Measurements from ENCODE around the gene GGTA1. TPM values are rescaled to one million over a fixed set of nuclear protein-coding genes. Genes with fewer than 3 reads are reported as not detected.

GGTA1 gene
- total RNA-seq, 4 donors from 2014 or later: 10.8 to 34.0 (median 27.2) TPM

DNA sequence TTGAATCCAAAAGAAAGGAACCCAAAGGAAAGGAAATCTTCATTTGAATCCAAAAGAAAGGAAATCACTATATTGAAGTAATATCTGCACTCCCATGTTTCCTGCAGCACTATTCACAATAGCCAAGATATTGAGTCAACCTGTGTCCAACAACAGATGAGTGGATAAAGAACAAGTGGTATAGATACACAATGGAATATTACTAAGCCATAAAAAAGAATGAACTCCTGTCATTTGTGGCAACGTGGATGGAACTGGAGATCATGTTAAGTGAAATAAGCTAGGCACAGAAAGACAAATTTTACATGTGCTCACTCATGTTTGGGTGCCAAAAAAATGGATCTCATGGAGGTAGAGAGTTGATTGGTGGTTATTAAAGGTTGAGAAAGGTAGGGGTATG is 71.7 kb downstream of the GGTA1 start:
- Histone ChIP-seq H3K4me1 (no peaks in the 10 kb centered on the region), H3K4me3 (no peak overlapping the region), H3K27me3 (peaks cover 0 to 3% (median 0%) of the 10 kb centered on the region in 4 donors), H3K9me3 (no peaks in the 10 kb centered on the region), H3K27ac (no peak overlapping the region), H3K36me3 (no peaks in the 10 kb centered on the region)
- intact Hi-C loops (cut with DNase I): no loop called here
- TF ChIP-seq POLR2A (IDR thresholded peaks at IDR 0.05): no peak
- TF ChIP-seq, protein P1, sequence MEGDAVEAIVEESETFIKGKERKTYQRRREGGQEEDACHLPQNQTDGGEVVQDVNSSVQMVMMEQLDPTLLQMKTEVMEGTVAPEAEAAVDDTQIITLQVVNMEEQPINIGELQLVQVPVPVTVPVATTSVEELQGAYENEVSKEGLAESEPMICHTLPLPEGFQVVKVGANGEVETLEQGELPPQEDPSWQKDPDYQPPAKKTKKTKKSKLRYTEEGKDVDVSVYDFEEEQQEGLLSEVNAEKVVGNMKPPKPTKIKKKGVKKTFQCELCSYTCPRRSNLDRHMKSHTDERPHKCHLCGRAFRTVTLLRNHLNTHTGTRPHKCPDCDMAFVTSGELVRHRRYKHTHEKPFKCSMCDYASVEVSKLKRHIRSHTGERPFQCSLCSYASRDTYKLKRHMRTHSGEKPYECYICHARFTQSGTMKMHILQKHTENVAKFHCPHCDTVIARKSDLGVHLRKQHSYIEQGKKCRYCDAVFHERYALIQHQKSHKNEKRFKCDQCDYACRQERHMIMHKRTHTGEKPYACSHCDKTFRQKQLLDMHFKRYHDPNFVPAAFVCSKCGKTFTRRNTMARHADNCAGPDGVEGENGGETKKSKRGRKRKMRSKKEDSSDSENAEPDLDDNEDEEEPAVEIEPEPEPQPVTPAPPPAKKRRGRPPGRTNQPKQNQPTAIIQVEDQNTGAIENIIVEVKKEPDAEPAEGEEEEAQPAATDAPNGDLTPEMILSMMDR (IDR thresholded peaks at IDR 0.05): no peak
- 58 to 60% methylated on average over 1 of the region's 1 CpG for WGBS, 2 donors
- DNase-seq: no peak

DNA sequence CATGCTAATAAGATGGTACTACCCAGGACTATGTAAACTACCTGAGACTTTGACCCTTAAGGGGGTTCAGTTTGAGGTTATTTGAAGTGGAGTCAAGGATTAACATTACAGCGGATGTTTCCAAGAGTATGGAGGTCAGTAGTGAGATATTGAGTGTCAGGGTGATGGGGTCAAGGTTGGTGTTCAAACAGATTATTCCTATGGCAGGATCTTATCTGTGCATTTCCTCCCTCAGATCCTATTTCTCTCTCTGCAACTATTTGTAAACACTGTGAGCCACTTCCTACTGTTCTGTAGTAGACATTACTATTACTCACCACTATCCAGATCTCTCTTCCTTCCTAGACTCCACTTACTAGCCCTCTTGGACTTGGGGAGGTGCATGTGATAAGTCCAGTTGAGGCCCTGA is 75.6 kb downstream of the GGTA1 start:
- no peaks in the 10 kb centered on the region for H3K36me3 ChIP-seq
- intact Hi-C loops (cut with DNase I): no loop called here
- H3K4me3 ChIP-seq: no peak overlapping the region
- DNase-seq: no peak
- TF ChIP-seq, protein P1 (IDR thresholded peaks at IDR 0.05): no peak
- no peak for TF ChIP-seq POLR2A (IDR thresholded peaks at IDR 0.05)
- H3K9me3 ChIP-seq: no peaks in the 10 kb centered on the region
- no peaks in the 10 kb centered on the region for H3K4me1 ChIP-seq
- WGBS, 2 donors: 75 to 100% methylated on average over 1 of the region's 1 CpG
- no peak overlapping the region for H3K27ac ChIP-seq
- H3K27me3 ChIP-seq: peaks cover 0 to 3% (median 0%) of the 10 kb centered on the region in 4 donors

DNA sequence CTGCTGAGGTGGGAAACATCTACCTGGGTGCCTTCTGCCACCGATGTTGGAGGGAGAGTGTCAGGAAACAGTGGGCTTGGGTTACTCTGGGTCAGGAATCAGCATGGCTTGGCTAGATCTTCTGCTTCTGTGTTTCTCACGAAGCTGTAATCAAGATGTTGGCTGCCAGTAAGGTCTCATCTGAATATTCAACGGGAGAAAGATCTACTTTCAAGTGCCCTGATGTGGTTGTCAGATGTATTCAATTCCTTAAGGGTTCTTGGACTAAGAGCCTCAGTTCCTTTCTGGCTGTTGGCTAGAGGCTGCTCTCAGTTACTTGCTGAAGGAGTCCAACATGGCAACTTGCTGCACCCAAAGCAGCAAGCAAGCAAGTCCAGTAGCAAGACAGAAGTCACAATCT is 87.7 kb downstream of the GGTA1 start:
- no peaks in the 10 kb centered on the region for H3K4me1 ChIP-seq
- H3K27ac ChIP-seq: no peak overlapping the region
- WGBS, 2 donors: 60 to 71% methylated on average over 1 to 3 of the region's 3 CpGs
- no peaks in the 10 kb centered on the region for H3K36me3 ChIP-seq
- H3K9me3 ChIP-seq: no peaks in the 10 kb centered on the region
- DNase-seq: no peak
- H3K27me3 ChIP-seq: no peaks in the 10 kb centered on the region
- H3K4me3 ChIP-seq: no peak overlapping the region
- no peak for TF ChIP-seq POLR2A (IDR thresholded peaks at IDR 0.05)
- TF ChIP-seq, protein P1 (IDR thresholded peaks at IDR 0.05): no peak
- intact Hi-C loops (cut with DNase I): no loop called here

DNA sequence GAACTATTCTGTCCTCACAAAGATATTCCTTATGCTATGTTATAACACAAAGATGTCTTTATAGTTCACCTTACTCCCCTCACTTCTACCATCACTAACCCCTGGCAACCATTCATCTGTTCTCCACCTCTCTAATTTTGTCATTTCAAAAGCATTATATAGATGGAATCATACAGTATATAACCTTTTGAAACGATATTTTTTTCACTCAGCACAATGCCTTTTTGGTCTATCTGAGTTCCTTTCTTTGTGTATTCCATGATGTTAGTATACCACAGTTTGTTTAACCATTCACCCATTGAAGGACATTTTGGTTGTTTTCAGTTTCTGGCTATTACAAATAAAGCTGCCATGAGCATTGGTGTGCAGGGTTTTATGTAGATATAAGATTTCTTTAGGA is 93.7 kb downstream of the GGTA1 start:
- no peak overlapping the region for H3K27ac ChIP-seq
- no peak for TF ChIP-seq POLR2A (IDR thresholded peaks at IDR 0.05)
- TF ChIP-seq, protein P1 (IDR thresholded peaks at IDR 0.05): no peak
- WGBS, 2 donors: 31 to 70% methylated on average over 1 of the region's 1 CpG
- DNase-seq: no peak
- H3K27me3 ChIP-seq: no peaks in the 10 kb centered on the region
- peaks cover 0 to 6% (median 0%) of the 10 kb centered on the region in 3 donors for H3K9me3 ChIP-seq
- no peaks in the 10 kb centered on the region for H3K36me3 ChIP-seq
- H3K4me3 ChIP-seq: no peak overlapping the region
- intact Hi-C loops (cut with DNase I): no loop called here
- no peaks in the 10 kb centered on the region for H3K4me1 ChIP-seq

Other genes with a start within 250 kb of the GGTA1 start
- 1,000 to 10,000 TPM in 2 of 4 donors, 100 to 1,000 TPM in 2; 287 to 1,151 (median 926) TPM for gene GSN, start 231.7 kb downstream of the GGTA1 start, total RNA-seq
- gene STOM, start 129.6 kb downstream of the GGTA1 start, total RNA-seq: 100 to 1,000 TPM in 2 of 4 donors, 10 to 100 TPM in 2; 43.7 to 169 (median 119) TPM
- 10 to 100 TPM; 28.3 to 48.8 (median 38.1) TPM for gene DAB2IP, start 151.8 kb upstream of the GGTA1 start, total RNA-seq